Muscle layer of duodenum (tissue), 2 donors: Measurements from ENCODE around the gene CAPN15.

Experiments used
- H3K27ac ChIP-seq: one replicate; pipeline ENCODE4 v1.7.0; 2013; ENCODE audit warnings: mild to moderate bottlenecking, low read length
- H3K27me3 ChIP-seq: one replicate; pipeline ENCODE4 v1.7.0; 2013; ENCODE audit warnings: low read depth, mild to moderate bottlenecking, control low read depth, low read length
- H3K36me3 ChIP-seq, 2 donors: one replicate each; pipeline ENCODE4 v1.7.0; 2013; ENCODE audit warnings: low read length in 2 of 2, control low read depth in 1 of 2, mild to moderate bottlenecking in 1 of 2; ENCODE audit not compliant: insufficient read depth in 2 of 2, control insufficient read depth in 1 of 2
- H3K4me1 ChIP-seq, 2 donors: one replicate each; pipeline ENCODE4 v1.7.0; 2013; ENCODE audit warnings: low read length in 2 of 2, mild to moderate bottlenecking in 2 of 2, control low read depth in 1 of 2, moderate library complexity in 1 of 2; ENCODE audit not compliant: insufficient read depth in 2 of 2, control insufficient read depth in 1 of 2
- H3K4me3 ChIP-seq, 2 donors: one replicate each; pipeline ENCODE4 v1.7.0; 2013; ENCODE audit warnings: low read length in 2 of 2, low read depth in 1 of 2, mild to moderate bottlenecking in 1 of 2
- H3K9me3 ChIP-seq, 2 donors: one replicate each; pipeline ENCODE4 v1.7.0; 2013; ENCODE audit warnings: low read length in 2 of 2, control low read depth in 1 of 2, mild to moderate bottlenecking in 1 of 2; ENCODE audit not compliant: control insufficient read depth in 1 of 2
- donor health status: healthy.

CAPN15 gene

DNA sequence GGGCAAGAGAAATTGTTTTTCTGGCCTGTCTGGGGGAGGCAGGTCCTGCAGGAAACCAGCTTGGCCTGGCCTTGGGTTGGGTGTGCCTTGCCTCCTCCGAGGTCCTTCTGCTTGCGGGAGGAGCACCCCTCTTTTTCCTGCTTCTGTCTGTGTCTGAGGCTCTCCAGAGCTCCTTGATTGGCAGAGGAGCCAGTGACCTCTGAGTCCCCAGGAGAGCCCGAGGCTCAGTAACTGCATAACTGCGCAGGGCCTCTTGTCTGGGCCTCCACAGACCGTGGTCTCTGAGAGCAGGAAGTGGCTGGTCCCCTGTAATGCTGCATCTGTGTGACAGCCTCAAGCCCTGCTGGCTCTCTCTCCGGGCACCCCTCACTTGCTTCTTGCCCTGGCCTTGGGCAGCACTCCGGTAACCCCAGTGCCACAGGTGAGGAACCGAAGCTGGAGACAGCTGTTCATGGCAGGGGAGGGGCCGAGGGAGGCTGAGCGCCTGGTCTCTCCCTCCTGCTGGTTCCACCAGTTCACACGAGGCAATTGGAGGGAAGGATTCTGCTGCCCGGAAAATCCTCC, 1.6 kb downstream of the CAPN15 start:
- no peaks in the 10 kb centered on the region for H3K27me3 ChIP-seq
- H3K9me3 ChIP-seq = no peaks in the 10 kb centered on the region
- peaks cover 13 to 36% of the 10 kb centered on the region in 2 donors for H3K4me1 ChIP-seq
- H3K4me3 ChIP-seq = peak overlapping the region; percentile 70 to 81
- H3K27ac ChIP-seq = peak overlapping the region; percentile 87
- H3K36me3 ChIP-seq = no peaks in the 10 kb centered on the region

DNA sequence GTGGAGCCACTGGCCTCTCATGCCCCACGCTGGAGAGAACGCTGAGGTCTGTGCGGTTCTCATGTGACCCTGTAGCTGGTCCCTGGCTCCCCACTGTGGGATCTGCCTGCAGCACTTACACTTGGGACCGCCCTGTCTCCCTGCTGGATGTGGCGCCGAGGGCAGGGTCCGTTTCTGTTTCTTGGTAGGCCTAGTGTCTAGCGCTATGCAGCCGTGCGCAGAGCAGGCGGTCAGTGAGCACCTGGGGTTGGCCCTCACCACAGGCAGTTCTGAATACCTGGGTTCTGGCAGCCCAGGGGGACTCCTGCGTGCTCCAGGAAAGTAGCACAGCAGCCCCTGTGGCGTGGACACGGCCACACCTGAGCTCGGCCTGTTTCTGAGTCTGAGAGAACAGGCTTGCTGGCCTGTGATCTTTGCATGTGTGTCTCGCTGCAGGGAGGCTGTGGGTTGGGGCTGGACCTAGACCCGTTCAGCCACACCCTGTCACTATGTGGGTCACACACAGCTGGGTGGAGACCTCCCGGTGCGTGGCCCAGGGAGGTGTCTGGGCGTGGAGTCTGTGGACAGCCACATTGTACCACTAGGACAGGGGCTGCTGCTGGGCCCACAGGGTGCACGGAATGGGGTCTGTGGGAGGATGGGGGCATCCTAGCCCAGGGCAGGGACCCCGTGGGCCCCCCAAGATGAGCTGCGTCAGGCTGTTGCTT, 2.8 kb downstream of the CAPN15 start:
- H3K9me3 ChIP-seq = no peaks in the 10 kb centered on the region
- H3K4me1 ChIP-seq = peaks cover 12 to 36% of the 10 kb centered on the region in 2 donors
- H3K27me3 ChIP-seq = no peaks in the 10 kb centered on the region
- H3K4me3 ChIP-seq = no peak overlapping the region
- no peak overlapping the region for H3K27ac ChIP-seq
- no peaks in the 10 kb centered on the region for H3K36me3 ChIP-seq

- Histone ChIP-seq H3K27ac (no peak overlapping the region), H3K4me1 (peaks cover 0 to 22% of the 10 kb centered on the region in 2 donors)
Measured at GRCh38 chr16:531494-532125, 4.1 kb downstream of the CAPN15 start.

GRCh38 chr16:533391-534123, 6.0 kb downstream of the CAPN15 start:
- Histone ChIP-seq H3K4me3 (no peak overlapping the region), H3K9me3 (no peaks in the 10 kb centered on the region), H3K4me1 (peaks cover 0 to 20% of the 10 kb centered on the region in 2 donors), H3K27me3 (no peaks in the 10 kb centered on the region), H3K36me3 (peaks cover 0 to 23% of the 10 kb centered on the region in 2 donors), H3K27ac (no peak overlapping the region)

More at GRCh38 chr16:531494-532125, 4.1 kb downstream of the CAPN15 start:
- no peak overlapping the region for H3K4me3 ChIP-seq
- no peaks in the 10 kb centered on the region for H3K9me3 ChIP-seq
- peaks cover 0 to 6% of the 10 kb centered on the region in 2 donors for H3K36me3 ChIP-seq
- no peaks in the 10 kb centered on the region for H3K27me3 ChIP-seq

- Histone ChIP-seq H3K4me3 (no peak overlapping the region), H3K27me3 (no peaks in the 10 kb centered on the region), H3K9me3 (no peaks in the 10 kb centered on the region), H3K4me1 (peaks cover 0 to 14% of the 10 kb centered on the region in 2 donors), H3K36me3 (peaks cover 0 to 23% of the 10 kb centered on the region in 2 donors), H3K27ac (peak overlapping the region; percentile 31)
Measured at GRCh38 chr16:534135-534534, 6.6 kb downstream of the CAPN15 start.

- no peaks in the 10 kb centered on the region for H3K27me3 ChIP-seq
- peaks cover 0 to 7% of the 10 kb centered on the region in 2 donors for H3K4me1 ChIP-seq
- peak overlapping the region; percentile 31 for H3K27ac ChIP-seq
- H3K9me3 ChIP-seq = no peaks in the 10 kb centered on the region
- peaks cover 0 to 23% of the 10 kb centered on the region in 2 donors for H3K36me3 ChIP-seq
- H3K4me3 ChIP-seq = no peak overlapping the region
Measured at GRCh38 chr16:534856-535445, 7.4 kb downstream of the CAPN15 start.

DNA sequence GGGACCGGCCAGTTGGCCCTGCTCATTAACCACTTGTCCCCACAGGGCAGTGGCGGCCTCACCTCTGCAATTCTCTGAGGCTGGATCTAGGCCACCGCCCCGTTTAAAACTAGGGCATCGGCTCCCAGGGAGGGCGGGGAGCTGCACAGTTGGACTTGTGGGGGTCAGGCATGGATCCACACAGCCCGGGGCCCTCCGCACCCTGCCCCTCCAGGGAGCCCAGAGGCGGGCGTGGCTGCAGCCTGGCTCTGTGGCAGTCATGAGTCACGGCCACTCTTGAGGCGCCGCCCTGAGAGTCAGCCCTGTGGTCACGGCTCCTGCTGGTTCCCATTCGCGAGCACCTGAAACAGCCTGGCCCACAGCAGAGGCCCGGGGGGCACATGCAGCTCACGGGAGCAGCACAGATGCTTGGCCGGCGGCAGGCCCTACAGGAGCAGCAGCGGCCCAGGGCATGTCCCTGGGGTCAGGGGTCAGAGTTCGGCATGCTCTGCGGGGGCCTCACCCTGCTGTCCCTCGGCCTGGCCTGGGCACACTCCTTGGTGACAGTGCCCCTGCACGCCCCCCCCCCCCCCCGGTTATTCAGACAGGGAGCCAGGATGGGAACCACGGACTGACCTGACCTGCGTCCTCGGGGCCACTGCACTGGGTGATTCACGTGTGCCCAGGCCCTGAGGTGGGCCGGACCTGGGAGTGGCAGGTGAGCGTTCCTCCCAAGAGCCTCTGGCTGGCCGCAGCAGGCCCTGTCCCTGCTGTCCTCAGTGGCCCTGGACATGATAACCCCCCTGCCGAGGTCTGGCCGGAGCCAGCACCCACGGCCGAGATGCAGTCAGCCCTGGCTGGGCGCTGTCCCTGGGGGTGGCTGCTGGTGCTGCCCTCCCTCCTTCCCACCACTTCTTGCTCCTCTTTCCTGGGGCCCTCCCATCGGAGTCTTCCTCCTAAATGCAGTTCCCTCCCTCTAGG, 8.2 kb downstream of the CAPN15 start:
- no peak overlapping the region for H3K4me3 ChIP-seq
- H3K27ac ChIP-seq = no peak overlapping the region
- peaks cover 0 to 23% of the 10 kb centered on the region in 2 donors for H3K36me3 ChIP-seq
- H3K27me3 ChIP-seq = no peaks in the 10 kb centered on the region
- H3K9me3 ChIP-seq = no peaks in the 10 kb centered on the region
- H3K4me1 ChIP-seq = peaks cover 0 to under 1% of the 10 kb centered on the region in 2 donors

DNA sequence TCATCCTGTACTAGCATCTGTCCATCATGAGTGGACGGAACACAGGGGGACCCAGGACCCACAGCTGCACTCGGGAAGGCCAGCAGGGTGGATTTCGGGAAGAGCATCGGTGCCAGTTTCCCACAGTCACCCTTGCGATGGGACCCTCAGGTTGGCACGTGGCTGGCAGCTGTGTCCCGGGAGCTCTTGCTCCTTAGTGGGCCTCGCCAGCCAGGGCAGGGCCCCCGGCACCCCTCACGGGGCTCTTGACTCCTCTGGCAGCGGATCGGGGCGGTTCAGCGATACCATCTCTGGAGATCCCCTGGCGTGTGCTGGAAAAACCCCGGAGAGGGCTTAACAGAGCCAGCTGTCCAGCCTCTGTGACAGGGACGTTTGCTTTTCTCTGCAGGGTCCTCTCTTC, 9.2 kb downstream of the CAPN15 start:
- no peak overlapping the region for H3K27ac ChIP-seq
- H3K27me3 ChIP-seq = no peaks in the 10 kb centered on the region
- no peaks in the 10 kb centered on the region for H3K9me3 ChIP-seq
- peaks cover 0 to 23% of the 10 kb centered on the region in 2 donors for H3K36me3 ChIP-seq
- no peaks in the 10 kb centered on the region for H3K4me1 ChIP-seq
- no peak overlapping the region for H3K4me3 ChIP-seq

DNA sequence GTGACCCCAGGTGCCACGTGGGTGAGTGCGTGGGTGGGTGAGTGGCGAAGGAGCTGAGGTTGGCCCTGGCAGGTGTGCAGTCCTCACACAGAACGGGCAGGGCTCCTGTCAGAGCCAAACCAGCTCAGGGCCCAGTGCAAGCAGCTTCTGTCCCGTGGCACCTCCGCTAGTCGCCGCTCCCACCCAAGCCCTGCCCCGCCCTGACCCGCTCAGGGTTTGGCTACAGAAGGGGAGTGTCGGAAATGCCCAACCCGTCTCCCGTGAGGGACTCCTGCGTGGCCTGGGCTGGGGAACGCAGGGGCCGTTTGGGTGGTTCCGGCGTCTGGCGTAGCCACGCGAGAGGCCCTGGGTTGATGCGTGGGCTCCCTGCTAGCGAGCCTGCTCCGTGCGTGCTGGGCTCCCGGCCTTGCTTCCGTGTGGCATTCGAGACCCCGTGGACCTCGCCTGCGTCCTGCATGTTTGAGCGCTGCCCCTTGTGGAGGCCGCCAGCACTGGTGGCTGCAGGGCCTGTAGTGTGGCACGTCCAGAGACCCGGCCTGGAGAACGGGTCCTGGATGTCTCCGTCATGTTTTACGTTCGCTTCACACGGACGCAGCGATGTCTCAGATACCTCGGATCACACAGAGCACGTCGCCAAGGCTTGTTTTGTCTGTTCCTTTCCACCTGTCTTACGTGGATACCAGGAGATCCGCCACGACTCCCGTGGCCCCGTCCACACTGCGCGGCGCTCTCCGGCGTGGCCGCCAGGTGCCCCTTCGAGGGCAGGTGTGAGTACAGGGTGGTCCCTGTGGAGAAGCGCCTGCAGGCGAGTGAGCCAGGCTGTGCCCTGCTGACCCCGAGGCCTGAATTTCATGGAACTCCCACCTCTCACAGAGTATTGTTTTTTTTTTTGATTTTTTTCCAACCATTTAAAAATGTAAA, 10.2 kb downstream of the CAPN15 start:
- no peak overlapping the region for H3K4me3 ChIP-seq
- H3K27me3 ChIP-seq = no peaks in the 10 kb centered on the region
- H3K9me3 ChIP-seq = no peaks in the 10 kb centered on the region
- peaks cover 0 to 23% of the 10 kb centered on the region in 2 donors for H3K36me3 ChIP-seq
- no peaks in the 10 kb centered on the region for H3K4me1 ChIP-seq
- H3K27ac ChIP-seq = no peak overlapping the region
